Lower leg skin (tissue), 3 donors: ENCODE results near the gene TPK1.

ENCODE experiments used
- CTCF ChIP-seq, 3 donors: fragments of 450-650 bp; IDR thresholded peaks; one replicate each; pipeline ENCODE4 v1.5.1; 2016; ENCODE audit warnings: antibody characterized with exemption in 3 of 3, mild to moderate bottlenecking in 3 of 3, moderate library complexity in 2 of 3
- POLR2A ChIP-seq, 2 donors: fragments of 450-650 bp; IDR thresholded peaks; one replicate each; pipeline ENCODE4 v1.6.1; 2016 to 2017; ENCODE audit warnings: antibody characterized with exemption in 2 of 2, mild to moderate bottlenecking in 1 of 2, moderate library complexity in 1 of 2

GRCh38 chr7:144786522-144786921 is 49.3 kb downstream of the TPK1 start:
- TF ChIP-seq CTCF (IDR thresholded peaks at IDR 0.05) (no peak), POLR2A (IDR thresholded peaks at IDR 0.05) (no peak)
